Adrenal gland (tissue), 5 donors: ENCODE results near the gene ENTR1.

ENCODE experiments used
- CTCF ChIP-seq, 6 experiments: fragments of 450-650 bp in 4 of 6; fragments of 200-600 bp in 2 of 6; sonication (generic) in 1 of 6; IDR thresholded peaks; 1 replicate in 5 of 6; 2 replicates in 1 of 6; pipeline versions ENCODE4 v1.5.1 to v1.8.0; 2016 to 2021; ENCODE audit warnings: antibody characterized with exemption in 6 of 6, mild to moderate bottlenecking in 2 of 6, moderate library complexity in 1 of 6
- POLR2A ChIP-seq, 2 donors: fragments of 450-650 bp; IDR thresholded peaks; one replicate each; pipeline ENCODE4 v1.6.1; 2017; ENCODE audit warnings: antibody characterized with exemption in 2 of 2, mild to moderate bottlenecking in 2 of 2, moderate library complexity in 1 of 2
- donor health status: DM: no; HTN: no; CAD: no.

- no peak for TF ChIP-seq CTCF (IDR thresholded peaks at IDR 0.05)
- no peak for TF ChIP-seq POLR2A (IDR thresholded peaks at IDR 0.05)
Observed at GRCh38 chr9:136426787-136427186, 16.4 kb upstream of the ENTR1 start.
